Nephron (organoid): Measurements from ENCODE around the gene SSBP3.

Experiments
- H3K27ac Mint-ChIP-seq, 3 experiments: 2 replicates each; pipeline ENCODE4 v1.8.0; 2020; ENCODE audit warnings: mixed read lengths in 3 of 3, mild to moderate bottlenecking in 2 of 3, moderate library complexity in 1 of 3
- H3K27me3 Mint-ChIP-seq: 2 replicates; pipeline ENCODE4 v1.8.0; 2021; ENCODE audit warnings: low read depth, mild to moderate bottlenecking, moderate library complexity, mixed read lengths
- H3K36me3 Mint-ChIP-seq: 2 replicates; pipeline ENCODE4 v1.8.0; 2020; ENCODE audit warnings: low read depth, mixed read lengths
- H3K4me1 Mint-ChIP-seq: 2 replicates; pipeline ENCODE4 v1.8.0; 2020; ENCODE audit warnings: mixed read lengths
- H3K4me3 Mint-ChIP-seq, 3 experiments: 2 replicates each; pipeline ENCODE4 v1.8.0; 2020; ENCODE audit warnings: mild to moderate bottlenecking in 3 of 3, mixed read lengths in 3 of 3, moderate library complexity in 2 of 3
- H3K9me3 Mint-ChIP-seq: 2 replicates; pipeline ENCODE4 v1.8.0; 2020; ENCODE audit warnings: mixed read lengths
- CTCF ChIP-seq, 3 experiments: fragments of 200-600 bp; sonication (generic); IDR thresholded peaks; one replicate each; pipeline ENCODE4 v1.5.0; 2021; ENCODE audit warnings: antibody characterized with exemption in 3 of 3; ENCODE audit not compliant: unreplicated experiment in 3 of 3

The SSBP3 gene

DNA sequence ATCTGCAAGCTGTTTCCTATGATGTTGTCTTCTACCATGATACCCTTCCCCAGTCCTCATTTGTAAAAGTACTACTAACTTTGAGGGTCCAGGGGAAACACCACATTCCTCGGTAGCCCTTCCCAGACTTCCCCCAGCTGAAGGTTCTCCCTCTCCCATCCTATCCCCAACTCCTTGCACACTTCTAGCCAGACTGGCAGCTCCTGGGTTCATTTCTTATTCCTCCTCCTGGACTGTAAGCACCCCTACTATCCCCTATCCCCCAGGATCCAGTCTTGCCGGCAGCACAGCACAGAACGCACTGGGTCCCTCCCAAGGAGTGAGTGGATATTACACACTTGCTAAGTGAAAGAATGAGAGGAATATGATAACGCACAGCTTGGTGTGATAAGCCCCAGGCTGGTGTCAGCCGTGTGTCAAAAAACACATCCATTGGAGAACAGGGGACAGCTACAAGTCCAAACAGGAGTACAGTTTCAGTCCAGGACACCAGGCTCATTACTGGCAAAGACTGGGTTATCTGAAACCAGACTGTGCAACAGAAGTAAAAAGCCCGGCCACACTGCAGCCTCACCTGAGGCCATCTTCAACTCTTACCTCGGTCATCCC, 100.2 kb downstream of the SSBP3 start:
- no peak for TF ChIP-seq CTCF (IDR thresholded peaks at IDR 0.05; ENCODE audit: unreplicated experiment in 3 of 3)
- no peaks in the 10 kb centered on the region for H3K9me3 Mint-ChIP-seq
- peak overlapping the region in 2 of 3 experiments; percentile 6 to 53 for H3K27ac Mint-ChIP-seq

GRCh38 chr1:54304518-54304917, 101.7 kb downstream of the SSBP3 start:
- TF ChIP-seq CTCF (IDR thresholded peaks at IDR 0.05; ENCODE audit: unreplicated experiment in 3 of 3) = no peak
- no peak overlapping the region for H3K4me3 Mint-ChIP-seq
- peak overlapping the region; percentile 23 to 77 (median 36) for H3K27ac Mint-ChIP-seq
- no peaks in the 10 kb centered on the region for H3K9me3 Mint-ChIP-seq
- H3K4me1 Mint-ChIP-seq = peaks cover 87% of the 10 kb centered on the region
- H3K27me3 Mint-ChIP-seq = no peaks in the 10 kb centered on the region
- H3K36me3 Mint-ChIP-seq = peaks cover 12% of the 10 kb centered on the region

More for the DNA sequence above, 100.2 kb downstream of the SSBP3 start:
- Mint-ChIP-seq H3K4me1 (peaks cover 88% of the 10 kb centered on the region), H3K27me3 (no peaks in the 10 kb centered on the region), H3K36me3 (peaks cover 12% of the 10 kb centered on the region), H3K4me3 (no peak overlapping the region)

- Mint-ChIP-seq H3K9me3 (no peaks in the 10 kb centered on the region), H3K4me3 (no peak overlapping the region), H3K27me3 (no peaks in the 10 kb centered on the region), H3K36me3 (peaks cover 12% of the 10 kb centered on the region), H3K4me1 (peaks cover 92% of the 10 kb centered on the region), H3K27ac (peak overlapping the region; percentile 23 to 74 (median 68))
- TF ChIP-seq CTCF (IDR thresholded peaks at IDR 0.05; ENCODE audit: unreplicated experiment in 3 of 3) = no peak
Measured at GRCh38 chr1:54302951-54303843, 103.0 kb downstream of the SSBP3 start.

DNA sequence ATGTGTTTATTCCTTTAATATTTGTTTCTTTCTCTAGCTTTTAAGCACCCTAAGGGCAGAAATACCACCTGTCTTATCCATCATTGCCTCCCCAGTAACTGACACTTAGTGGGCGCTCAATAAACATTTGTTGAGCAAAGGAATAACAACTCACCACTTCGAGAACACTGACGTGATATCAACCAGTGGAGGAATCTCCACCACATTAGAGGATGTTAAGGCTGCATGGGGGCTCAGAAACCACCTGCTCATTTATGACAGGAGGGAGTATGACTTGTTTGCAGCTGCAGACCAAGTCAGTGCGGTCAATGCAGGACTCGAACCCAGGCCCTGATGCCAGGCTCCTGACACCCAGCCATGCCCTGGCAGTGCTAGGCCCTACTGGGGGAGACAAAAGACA, 103.6 kb downstream of the SSBP3 start:
- Mint-ChIP-seq H3K36me3 (peaks cover 7% of the 10 kb centered on the region), H3K27me3 (no peaks in the 10 kb centered on the region), H3K4me1 (peaks cover 91% of the 10 kb centered on the region), H3K4me3 (no peak overlapping the region), H3K9me3 (no peaks in the 10 kb centered on the region), H3K27ac (peak overlapping the region in 2 of 3 experiments; percentile 59 to 74)
- no peak for TF ChIP-seq CTCF (IDR thresholded peaks at IDR 0.05; ENCODE audit: unreplicated experiment in 3 of 3)

DNA sequence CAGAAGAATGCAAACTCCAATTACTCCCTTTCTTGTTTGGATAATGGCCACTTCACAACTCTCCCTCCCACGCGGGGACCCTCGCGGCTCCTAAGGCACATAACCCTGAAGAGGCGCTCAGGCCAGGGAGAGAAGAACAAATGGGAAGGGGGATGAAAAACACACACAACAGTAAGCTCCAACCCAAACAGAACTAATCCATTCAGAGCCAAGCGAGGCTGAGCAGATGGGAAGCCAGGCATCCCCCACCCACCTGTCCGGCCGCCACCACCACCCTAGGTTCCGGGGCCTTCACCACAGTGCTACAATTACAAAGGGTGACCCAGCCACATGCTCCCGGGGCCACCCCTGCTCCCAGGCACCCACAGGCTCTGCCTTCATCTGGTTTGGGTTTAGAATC, 104.7 kb downstream of the SSBP3 start:
- Mint-ChIP-seq H3K27ac (peak overlapping the region; percentile 4 to 82 (median 71)), H3K9me3 (no peaks in the 10 kb centered on the region), H3K4me3 (no peak overlapping the region), H3K27me3 (no peaks in the 10 kb centered on the region), H3K36me3 (no peaks in the 10 kb centered on the region), H3K4me1 (peaks cover 91% of the 10 kb centered on the region)
- TF ChIP-seq CTCF (IDR thresholded peaks at IDR 0.05; ENCODE audit: unreplicated experiment in 3 of 3) = no peak
